Skeletal muscle tissue (tissue), 4 donors: ENCODE results near the gene ARMS2. TPM values are rescaled to one million over a fixed set of nuclear protein-coding genes. Genes with fewer than 3 reads are reported as not detected.

Experiments used
- H3K27ac ChIP-seq: one replicate; pipeline ENCODE4 v1.7.0; 2013; ENCODE audit warnings: mild to moderate bottlenecking, low read depth, low read length, inconsistent platforms
- H3K27me3 ChIP-seq, 3 donors: one replicate each; pipeline ENCODE4 v1.7.0; 2013; ENCODE audit warnings: low read length in 3 of 3; ENCODE audit not compliant: control insufficient read depth in 3 of 3, insufficient read depth in 3 of 3
- H3K36me3 ChIP-seq, 3 donors: one replicate each; pipeline ENCODE4 v1.7.0; 2013; ENCODE audit warnings: low read length in 3 of 3; ENCODE audit not compliant: control insufficient read depth in 3 of 3, insufficient read depth in 3 of 3
- H3K4me1 ChIP-seq, 3 donors: one replicate each; pipeline ENCODE4 v1.7.0; 2013; ENCODE audit warnings: low read length in 3 of 3, mild to moderate bottlenecking in 3 of 3; ENCODE audit not compliant: control insufficient read depth in 3 of 3, insufficient read depth in 3 of 3
- H3K4me3 ChIP-seq, 3 donors: one replicate each; pipeline ENCODE4 v1.7.0; 2013; ENCODE audit warnings: low read length in 3 of 3
- H3K9ac ChIP-seq, 3 donors: one replicate each; pipeline ENCODE4 v1.7.0; 2013; ENCODE audit warnings: low read length in 3 of 3, mild to moderate bottlenecking in 3 of 3, moderate library complexity in 2 of 3, low read depth in 1 of 3
- H3K9me3 ChIP-seq, 3 donors: one replicate each; pipeline ENCODE4 v1.7.0; 2013; ENCODE audit warnings: low read length in 3 of 3; ENCODE audit not compliant: control insufficient read depth in 3 of 3
- total RNA-seq: library from RNA; depleted of rRNA; stranded (reverse); fragments of >200 nt; gene quantifications from one replicate; pipeline ENCODE4 v1.2.3, GENCODE V29; 2014
- donor health status: Osteomylitis.

The ARMS2 gene
- total RNA-seq, 1 donor from 2014 or later = not detected

- Histone ChIP-seq H3K9me3 (no peaks in the 10 kb centered on the region), H3K27me3 (peaks cover 0 to 2% (median 0%) of the 10 kb centered on the region in 3 donors), H3K4me3 (no peak overlapping the region), H3K36me3 (no peaks in the 10 kb centered on the region), H3K4me1 (peaks cover 20 to 22% (median 22%) of the 10 kb centered on the region in 3 donors), H3K9ac (no peak overlapping the region), H3K27ac (no peak overlapping the region)
These were observed 23.0 kb downstream of the ARMS2 start for GRCh38 chr10:122477436-122477835.

GRCh38 chr10:122478971-122479370 lies 24.5 kb downstream of the ARMS2 start:
- H3K9ac ChIP-seq = no peak overlapping the region
- H3K4me3 ChIP-seq = no peak overlapping the region
- no peaks in the 10 kb centered on the region for H3K9me3 ChIP-seq
- peaks cover 0 to 2% (median 0%) of the 10 kb centered on the region in 3 donors for H3K27me3 ChIP-seq
- H3K4me1 ChIP-seq = peaks cover 20 to 22% (median 22%) of the 10 kb centered on the region in 3 donors
- H3K36me3 ChIP-seq = no peaks in the 10 kb centered on the region
- H3K27ac ChIP-seq = no peak overlapping the region

GRCh38 chr10:122480146-122480833 lies 25.8 kb downstream of the ARMS2 start:
- Histone ChIP-seq H3K4me3 (no peak overlapping the region), H3K9ac (no peak overlapping the region), H3K9me3 (no peaks in the 10 kb centered on the region), H3K27me3 (peaks cover 0 to 2% (median 0%) of the 10 kb centered on the region in 3 donors), H3K36me3 (no peaks in the 10 kb centered on the region), H3K4me1 (peaks cover 11 to 17% (median 13%) of the 10 kb centered on the region in 3 donors), H3K27ac (no peak overlapping the region)

GRCh38 chr10:122481296-122482056 lies 27.0 kb downstream of the ARMS2 start:
- H3K9ac ChIP-seq = no peak overlapping the region
- H3K27me3 ChIP-seq = peaks cover 0 to 2% (median 0%) of the 10 kb centered on the region in 3 donors
- H3K4me1 ChIP-seq = peaks cover 9 to 16% (median 14%) of the 10 kb centered on the region in 3 donors
- H3K36me3 ChIP-seq = no peaks in the 10 kb centered on the region
- H3K27ac ChIP-seq = no peak overlapping the region
- no peaks in the 10 kb centered on the region for H3K9me3 ChIP-seq
- H3K4me3 ChIP-seq = no peak overlapping the region

- H3K4me1 ChIP-seq = peaks cover 11 to 22% (median 19%) of the 10 kb centered on the region in 3 donors
These were observed 30.0 kb downstream of the ARMS2 start for GRCh38 chr10:122484276-122485060.

GRCh38 chr10:122485670-122486069 lies 31.2 kb downstream of the ARMS2 start:
- Histone ChIP-seq H3K4me1 (peaks cover 11 to 22% (median 19%) of the 10 kb centered on the region in 3 donors), H3K27me3 (no peaks in the 10 kb centered on the region), H3K27ac (no peak overlapping the region), H3K9ac (no peak overlapping the region), H3K9me3 (no peaks in the 10 kb centered on the region), H3K36me3 (peaks cover 0 to 3% (median 0%) of the 10 kb centered on the region in 3 donors), H3K4me3 (no peak overlapping the region)

More at GRCh38 chr10:122484276-122485060, 30.0 kb downstream of the ARMS2 start:
- H3K27ac ChIP-seq = no peak overlapping the region
- H3K9me3 ChIP-seq = no peaks in the 10 kb centered on the region
- no peak overlapping the region for H3K4me3 ChIP-seq
- H3K9ac ChIP-seq = no peak overlapping the region
- H3K27me3 ChIP-seq = peaks cover 0 to 2% (median 0%) of the 10 kb centered on the region in 3 donors
- H3K36me3 ChIP-seq = peaks cover 0 to 2% (median 0%) of the 10 kb centered on the region in 3 donors

- Histone ChIP-seq H3K27me3 (no peaks in the 10 kb centered on the region), H3K4me3 (no peak overlapping the region), H3K9ac (no peak overlapping the region), H3K36me3 (peaks cover 0 to 3% (median 0%) of the 10 kb centered on the region in 3 donors), H3K9me3 (no peaks in the 10 kb centered on the region), H3K27ac (no peak overlapping the region), H3K4me1 (peaks cover 15 to 27% (median 25%) of the 10 kb centered on the region in 3 donors)
These were observed 32.1 kb downstream of the ARMS2 start for GRCh38 chr10:122486406-122487080.

GRCh38 chr10:122487174-122487765 lies 32.8 kb downstream of the ARMS2 start:
- Histone ChIP-seq H3K9ac (no peak overlapping the region), H3K27me3 (no peaks in the 10 kb centered on the region), H3K4me3 (no peak overlapping the region), H3K36me3 (peaks cover 0 to 3% (median 0%) of the 10 kb centered on the region in 3 donors), H3K9me3 (no peaks in the 10 kb centered on the region), H3K4me1 (peaks cover 18 to 31% (median 30%) of the 10 kb centered on the region in 3 donors), H3K27ac (no peak overlapping the region)

- Histone ChIP-seq H3K4me3 (no peak overlapping the region), H3K27me3 (no peaks in the 10 kb centered on the region), H3K9ac (no peak overlapping the region), H3K9me3 (no peaks in the 10 kb centered on the region), H3K36me3 (peaks cover 0 to 3% (median 0%) of the 10 kb centered on the region in 3 donors), H3K4me1 (peaks cover 30 to 44% (median 44%) of the 10 kb centered on the region in 3 donors), H3K27ac (peak overlapping the region; percentile 29)
These were observed 35.8 kb downstream of the ARMS2 start for GRCh38 chr10:122490268-122490667.
